ENCODE results near the gene CEP72. TPM values are rescaled to one million over a fixed set of nuclear protein-coding genes. Genes with fewer than 3 reads are reported as not detected.

Gene CEP72
- total and polyA plus RNA-seq, 5 experiments from 2014 or later: 2.8 to 28.8 (median 6.4) TPM

GRCh38 chr5:661891-662750 lies 50.0 kb downstream of the CEP72 start:
- ATAC-seq (no peak), DNase-seq (peak in 1 of 10 donors; percentile 45)
- peaks cover 0 to 2% (median under 1%) of the 10 kb centered on the region in 4 donors for H3K4me1 Mint-ChIP-seq
- peaks cover 7 to 35% (median 22%) of the 10 kb centered on the region in 3 donors for H3K36me3 Mint-ChIP-seq
- no peak overlapping the region for H3K4me3 Mint-ChIP-seq
- H3K27ac Mint-ChIP-seq: no peak overlapping the region
- no peaks in the 10 kb centered on the region for H3K9me3 Mint-ChIP-seq
- no peaks in the 10 kb centered on the region for H3K27me3 Mint-ChIP-seq
- POLR2A ChIA-PET: no interaction called here

GRCh38 chr5:662751-663435 lies 50.8 kb downstream of the CEP72 start:
- Mint-ChIP-seq H3K27ac (peak overlapping the region in 1 of 10 donors; percentile 18), H3K36me3 (peaks cover under 1 to 33% (median 20%) of the 10 kb centered on the region in 3 donors), H3K9me3 (no peaks in the 10 kb centered on the region), H3K4me3 (no peak overlapping the region), H3K27me3 (no peaks in the 10 kb centered on the region), H3K4me1 (peaks cover 0 to 2% (median under 1%) of the 10 kb centered on the region in 4 donors)
- POLR2A ChIA-PET: no interaction called here
- ATAC-seq: no peak
- DNase-seq: peak in 1 of 10 donors; percentile 46

- POLR2A ChIA-PET: no interaction called here
These were observed 51.5 kb downstream of the CEP72 start for GRCh38 chr5:663436-664342.

GRCh38 chr5:664343-664993 lies 52.3 kb downstream of the CEP72 start:
- Mint-ChIP-seq H3K9me3 (no peaks in the 10 kb centered on the region), H3K36me3 (peaks cover 0 to 25% (median 17%) of the 10 kb centered on the region in 3 donors), H3K27me3 (no peaks in the 10 kb centered on the region), H3K4me3 (no peak overlapping the region), H3K27ac (no peak overlapping the region), H3K4me1 (peaks cover 0 to 2% (median under 1%) of the 10 kb centered on the region in 4 donors)
- POLR2A ChIA-PET: no interaction called here
- ATAC-seq (no peak), DNase-seq (peak in 1 of 10 donors; percentile 57)

More at GRCh38 chr5:663436-664342, 51.5 kb downstream of the CEP72 start:
- H3K36me3 Mint-ChIP-seq: peaks cover 0 to 30% (median 19%) of the 10 kb centered on the region in 3 donors
- no peaks in the 10 kb centered on the region for H3K27me3 Mint-ChIP-seq
- ATAC-seq (no peak), DNase-seq (peak in 1 of 10 donors; percentile 58)
- H3K4me3 Mint-ChIP-seq: no peak overlapping the region
- no peaks in the 10 kb centered on the region for H3K9me3 Mint-ChIP-seq
- peaks cover 0 to 2% (median under 1%) of the 10 kb centered on the region in 4 donors for H3K4me1 Mint-ChIP-seq
- peak overlapping the region in 1 of 10 donors; percentile 18 for H3K27ac Mint-ChIP-seq

DNA sequence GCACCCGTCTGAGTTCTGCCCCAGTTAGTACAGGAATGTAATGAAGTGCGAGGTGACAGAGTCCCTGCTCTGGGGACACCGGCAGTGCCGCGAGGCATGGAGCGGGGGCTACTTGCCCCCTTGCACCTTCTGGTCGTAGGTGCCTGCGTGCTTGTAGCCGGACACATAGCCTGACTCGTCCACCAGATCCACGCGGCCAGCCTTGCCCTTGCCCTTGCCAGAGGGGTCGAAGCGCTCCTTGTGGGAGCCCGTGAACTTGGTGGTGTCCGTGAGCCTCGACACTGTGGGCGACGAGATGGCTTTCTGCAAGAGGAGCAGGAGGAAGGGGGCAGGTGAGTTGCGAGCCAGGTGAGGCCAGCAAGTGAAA lies 52.8 kb downstream of the CEP72 start:
- Mint-ChIP-seq H3K4me1 (peaks cover 0 to 2% (median under 1%) of the 10 kb centered on the region in 4 donors), H3K27me3 (no peaks in the 10 kb centered on the region), H3K27ac (peak overlapping the region in 1 of 10 donors; percentile 86), H3K9me3 (no peaks in the 10 kb centered on the region), H3K4me3 (no peak overlapping the region), H3K36me3 (peaks cover 0 to 21% (median 12%) of the 10 kb centered on the region in 3 donors)
- ATAC-seq: no peak
- peak in 1 of 10 donors; percentile 47 for DNase-seq
- POLR2A ChIA-PET: no interaction called here

GRCh38 chr5:665541-665955 lies 53.4 kb downstream of the CEP72 start:
- no peak for ATAC-seq
- no peak for DNase-seq
- no peaks in the 10 kb centered on the region for H3K4me1 Mint-ChIP-seq

GRCh38 chr5:665956-666711 lies 54.0 kb downstream of the CEP72 start:
- no peaks in the 10 kb centered on the region for H3K9me3 Mint-ChIP-seq
- H3K27me3 Mint-ChIP-seq: no peaks in the 10 kb centered on the region
- H3K36me3 Mint-ChIP-seq: peaks cover 0 to 12% (median 10%) of the 10 kb centered on the region in 3 donors
- no peak overlapping the region for H3K4me3 Mint-ChIP-seq
- no peak for ATAC-seq
- POLR2A ChIA-PET: no interaction called here
- no peaks in the 10 kb centered on the region for H3K4me1 Mint-ChIP-seq
- DNase-seq: peak in 1 of 10 donors; percentile 35
- H3K27ac Mint-ChIP-seq: peak overlapping the region in 1 of 10 donors; percentile 22

More at GRCh38 chr5:665541-665955, 53.4 kb downstream of the CEP72 start:
- POLR2A ChIA-PET: no interaction called here
- H3K9me3 Mint-ChIP-seq: no peaks in the 10 kb centered on the region
- H3K27ac Mint-ChIP-seq: no peak overlapping the region
- no peaks in the 10 kb centered on the region for H3K27me3 Mint-ChIP-seq
- no peak overlapping the region for H3K4me3 Mint-ChIP-seq
- H3K36me3 Mint-ChIP-seq: peaks cover 0 to 16% (median 10%) of the 10 kb centered on the region in 3 donors

DNA sequence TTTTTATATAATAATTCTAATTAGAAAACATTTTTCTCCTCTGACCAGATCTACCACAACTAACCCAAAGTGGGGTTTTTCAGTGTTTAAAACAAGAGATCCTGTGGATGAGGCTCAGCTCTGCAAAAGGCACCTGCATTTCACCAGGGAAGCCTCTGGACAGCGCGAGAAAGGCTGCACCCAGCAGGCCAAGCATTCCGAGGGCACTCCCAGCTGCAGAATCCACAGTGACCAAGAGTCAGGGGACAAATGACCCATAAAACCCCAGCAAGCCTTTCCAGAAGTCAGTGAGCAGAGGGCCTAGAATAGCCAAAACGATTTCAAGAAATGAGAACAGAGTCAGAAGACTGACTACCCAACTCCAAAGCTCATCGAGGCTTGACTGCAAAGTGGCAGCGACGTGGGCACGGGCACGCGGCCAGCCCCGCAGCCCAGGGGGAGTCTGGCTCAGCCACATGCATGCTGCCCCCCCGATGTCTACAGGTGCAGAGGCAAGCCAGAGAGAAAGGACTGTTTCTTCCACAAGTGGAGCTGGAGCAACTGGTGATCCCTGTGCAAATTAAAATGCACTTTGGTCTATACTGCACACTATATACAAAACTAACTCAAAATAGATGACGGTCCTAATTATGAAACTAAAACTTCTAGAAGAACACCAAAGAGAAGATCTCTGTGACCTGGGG lies 54.8 kb downstream of the CEP72 start:
- Mint-ChIP-seq H3K36me3 (peaks cover 0 to 9% (median 4%) of the 10 kb centered on the region in 3 donors), H3K27me3 (no peaks in the 10 kb centered on the region), H3K27ac (peak overlapping the region in 1 of 10 donors; percentile 43), H3K4me1 (peaks cover 0 to 3% (median under 1%) of the 10 kb centered on the region in 4 donors), H3K4me3 (no peak overlapping the region), H3K9me3 (no peaks in the 10 kb centered on the region)
- DNase-seq (no peak), ATAC-seq (no peak)
- POLR2A ChIA-PET: no interaction called here

GRCh38 chr5:668283-668995 lies 56.3 kb downstream of the CEP72 start:
- Mint-ChIP-seq H3K4me1 (peaks cover 3 to 15% (median 12%) of the 10 kb centered on the region in 4 donors), H3K4me3 (no peak overlapping the region), H3K9me3 (no peaks in the 10 kb centered on the region), H3K27ac (no peak overlapping the region), H3K27me3 (peaks cover 0 to 6% (median 0%) of the 10 kb centered on the region in 5 donors), H3K36me3 (peaks cover 0 to 7% (median 4%) of the 10 kb centered on the region in 3 donors)
- POLR2A ChIA-PET: no interaction called here
- ATAC-seq (no peak), DNase-seq (no peak)

- DNase-seq (peak in 6 of 10 donors; percentile 16 to 50 (median 36)), ATAC-seq (no peak)
- Mint-ChIP-seq H3K4me1 (peaks cover 3 to 16% (median 15%) of the 10 kb centered on the region in 4 donors), H3K36me3 (peaks cover 0 to 7% (median 4%) of the 10 kb centered on the region in 3 donors), H3K4me3 (no peak overlapping the region), H3K27ac (no peak overlapping the region), H3K9me3 (no peaks in the 10 kb centered on the region), H3K27me3 (peaks cover 0 to 11% (median 0%) of the 10 kb centered on the region in 5 donors)
- POLR2A ChIA-PET: no interaction called here
These were observed 57.1 kb downstream of the CEP72 start for GRCh38 chr5:669111-669841.
